HG03175 (cell line): ENCODE data around the gene FOXN3.

Experiments used
- ATAC-seq: cut with Tn5 transposase; IDR thresholded peaks from one replicate; pipeline ENCODE4 v1.9.1; 2021; ENCODE audit warnings: mild to moderate bottlenecking, moderate library complexity; ENCODE audit not compliant: unreplicated experiment

FOXN3 gene

GRCh38 chr14:89386212-89386886 lies 30.7 kb downstream of the FOXN3 start:
- ATAC-seq = peak; percentile 26

GRCh38 chr14:89384636-89385035 lies 32.4 kb downstream of the FOXN3 start:
- ATAC-seq = no peak

GRCh38 chr14:89384023-89384422 lies 33.0 kb downstream of the FOXN3 start:
- peak; percentile 92 for ATAC-seq

DNA sequence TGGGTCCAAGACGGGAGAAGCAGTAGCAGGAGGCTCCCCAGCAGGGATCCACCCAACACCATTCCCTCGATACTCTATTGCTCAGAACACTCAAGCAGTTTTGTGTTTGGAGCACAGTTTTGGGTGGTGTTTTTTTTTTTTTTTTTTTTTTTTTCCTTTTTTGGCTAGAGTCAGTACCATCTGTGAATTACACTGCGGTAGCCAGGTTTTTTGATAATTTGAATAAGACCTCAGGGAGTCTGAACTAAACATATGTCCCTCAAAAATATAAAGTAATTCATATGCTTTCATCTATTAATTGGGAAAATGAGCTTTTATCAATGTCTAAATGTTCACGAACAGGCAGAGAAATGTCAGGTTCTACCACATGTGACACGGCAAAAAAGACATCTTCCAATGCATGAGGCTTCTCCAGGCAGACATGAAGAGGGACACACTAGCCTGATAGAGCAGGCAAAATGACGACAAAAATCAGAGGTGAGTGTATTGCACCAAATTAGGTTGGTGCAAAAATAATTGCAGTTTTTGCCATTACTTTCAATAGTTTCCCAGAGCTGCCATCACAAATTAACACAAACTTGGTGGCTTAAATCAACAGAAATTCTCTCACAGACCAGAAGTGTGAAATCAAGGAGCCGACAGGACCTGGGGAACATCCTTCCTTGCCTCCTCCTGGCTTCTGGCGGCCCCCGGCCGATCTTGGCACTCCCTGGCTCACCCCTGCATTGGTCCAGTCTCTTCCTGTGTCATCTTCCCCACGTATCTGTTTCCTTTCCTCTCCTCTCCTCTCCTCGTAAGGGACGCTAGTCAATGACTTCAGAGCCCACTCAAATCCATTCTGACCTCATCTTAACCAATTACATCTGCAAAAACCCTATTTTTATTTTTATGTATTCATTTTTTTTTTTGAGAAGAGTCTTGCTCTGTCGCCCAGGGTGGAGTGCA lies 33.9 kb downstream of the FOXN3 start:
- no peak for ATAC-seq

GRCh38 chr14:89382487-89382886 lies 34.5 kb downstream of the FOXN3 start:
- ATAC-seq = no peak

GRCh38 chr14:89379891-89380820 lies 36.9 kb downstream of the FOXN3 start:
- ATAC-seq = no peak

GRCh38 chr14:89379006-89379405 lies 38.0 kb downstream of the FOXN3 start:
- no peak for ATAC-seq

- no peak for ATAC-seq
These were observed 38.9 kb downstream of the FOXN3 start for GRCh38 chr14:89378119-89378518.

GRCh38 chr14:89377544-89377943 lies 39.5 kb downstream of the FOXN3 start:
- ATAC-seq = no peak

DNA sequence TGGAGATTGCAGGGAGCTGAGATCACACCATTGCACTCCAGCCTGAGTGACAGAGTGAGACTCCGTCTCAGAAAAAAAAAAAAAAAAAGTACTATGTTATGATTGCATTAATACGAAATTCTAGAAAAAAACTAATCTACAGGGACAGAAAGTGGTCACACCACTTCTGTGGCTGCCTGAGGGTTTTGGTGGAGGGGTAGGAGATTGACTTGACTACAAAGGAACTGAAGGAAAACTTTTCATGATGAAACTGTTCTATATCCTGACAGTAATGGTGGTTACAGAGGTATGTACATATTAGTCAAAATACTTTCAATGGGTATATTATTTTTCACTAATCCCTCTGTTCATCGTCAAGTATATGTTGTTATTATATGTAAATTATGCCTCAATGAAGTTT lies 42.1 kb downstream of the FOXN3 start:
- ATAC-seq = no peak

DNA sequence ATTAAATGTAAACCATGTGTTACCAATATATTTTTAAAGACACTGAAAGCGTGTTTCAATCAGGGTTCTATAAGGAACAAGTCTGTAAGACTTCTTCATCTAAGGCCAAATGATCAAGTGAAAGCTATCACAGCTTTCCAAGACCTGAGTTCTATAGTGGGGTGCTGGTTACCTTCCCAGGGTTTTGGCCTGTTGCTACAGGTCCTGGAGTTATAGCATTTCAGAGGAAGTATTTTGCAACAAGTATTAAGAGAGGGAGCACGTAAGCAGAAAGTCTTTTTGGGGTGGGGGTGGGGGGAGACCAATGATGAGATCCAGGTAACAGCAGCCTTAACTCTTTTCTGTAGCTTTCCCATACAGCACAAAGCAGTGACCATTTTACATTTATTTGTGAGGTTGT lies 43.8 kb downstream of the FOXN3 start:
- no peak for ATAC-seq

GRCh38 chr14:89372512-89372883 lies 44.5 kb downstream of the FOXN3 start:
- ATAC-seq = no peak

GRCh38 chr14:89371585-89372511 lies 45.2 kb downstream of the FOXN3 start:
- no peak for ATAC-seq

- no peak for ATAC-seq
These were observed 46.3 kb downstream of the FOXN3 start for GRCh38 chr14:89370781-89371180.

- no peak for ATAC-seq
These were observed 46.7 kb downstream of the FOXN3 start for GRCh38 chr14:89370381-89370780.

- no peak for ATAC-seq
These were observed 47.4 kb downstream of the FOXN3 start for GRCh38 chr14:89369656-89370055.

DNA sequence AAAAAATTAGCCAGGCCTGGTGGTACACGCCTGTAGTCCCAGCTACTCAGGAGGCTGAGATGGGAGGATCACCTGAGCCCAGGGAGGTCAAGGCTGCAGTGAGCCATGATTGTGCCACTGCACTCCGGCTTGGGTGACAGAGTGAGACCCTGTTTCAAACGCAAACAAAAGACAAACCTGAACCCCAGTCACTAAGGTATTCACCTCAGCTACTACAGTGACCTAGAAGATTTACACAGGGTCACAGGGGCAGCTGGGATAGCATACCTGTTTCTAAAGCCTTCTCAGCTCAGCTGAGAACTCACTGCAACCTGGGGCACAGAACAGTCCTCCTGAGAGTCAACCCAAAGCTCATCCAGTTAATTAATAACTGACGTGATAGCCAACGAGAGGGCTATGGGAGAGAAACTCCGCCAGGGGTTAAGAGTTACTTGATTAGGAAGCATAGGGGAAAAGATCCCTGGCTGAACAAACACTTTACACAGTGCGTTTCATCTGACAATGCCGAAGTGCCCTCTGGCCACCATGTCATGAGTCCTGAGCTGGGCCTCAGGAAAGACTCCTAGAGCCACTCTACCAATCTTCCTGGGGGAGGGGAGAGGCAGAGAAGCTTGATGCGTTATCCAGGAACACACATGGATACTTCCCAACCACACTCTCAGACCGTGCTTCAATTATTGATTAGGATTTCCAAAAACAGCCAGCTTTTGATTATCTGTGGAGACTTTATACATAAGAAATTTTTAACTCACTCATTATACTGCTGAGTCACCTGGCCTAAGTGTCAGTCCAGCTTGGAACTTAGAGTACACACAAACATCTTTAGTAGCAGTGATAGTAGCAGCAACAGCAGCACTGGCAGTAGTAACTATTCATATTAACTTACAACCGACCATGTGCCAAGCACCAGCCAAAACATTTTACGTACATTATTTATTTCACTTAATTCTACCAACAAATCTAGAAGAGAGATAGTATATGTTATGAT lies 48.2 kb downstream of the FOXN3 start:
- ATAC-seq = no peak

DNA sequence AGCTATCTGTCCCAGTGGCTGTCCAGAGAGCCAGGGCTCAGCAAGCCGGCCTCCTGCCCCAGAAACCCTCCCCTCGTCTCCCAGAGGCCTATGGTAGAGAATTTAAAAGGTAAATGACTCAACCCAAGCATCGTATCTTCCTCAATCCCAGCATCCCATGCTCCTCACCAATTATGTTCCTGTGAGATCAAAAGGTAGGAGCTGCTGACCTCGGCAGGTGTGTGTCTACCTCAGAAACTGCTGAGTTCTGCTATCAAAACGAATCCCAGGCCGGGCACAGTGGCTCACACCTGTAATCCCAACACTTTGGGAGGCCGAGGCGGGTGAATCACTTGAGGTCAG lies 49.3 kb downstream of the FOXN3 start:
- no peak for ATAC-seq
